Activated naive CD8-positive, alpha-beta T cell treated with anti-CD3 and anti-CD28 coated beads for 36 hours (primary cell): ENCODE measurements around the gene SRF. TPM values are rescaled to one million over a fixed set of nuclear protein-coding genes. Genes with fewer than 3 reads are reported as not detected.
A peak's percentile ranks its signal among the peaks of the same experiment; 100 is the strongest.

Experiments used
- DNase-seq: peaks from one replicate; pipeline ENCODE4 v3.0.0; 2021
- H3K27ac Mint-ChIP-seq: one replicate; pipeline ENCODE4 v1.8.0; 2022; ENCODE audit warnings: mild to moderate bottlenecking, moderate library complexity, mixed read lengths
- H3K27me3 Mint-ChIP-seq: one replicate; pipeline ENCODE4 v1.8.0; 2022; ENCODE audit warnings: mild to moderate bottlenecking, mixed read lengths
- H3K36me3 Mint-ChIP-seq: one replicate; pipeline ENCODE4 v1.8.0; 2021; ENCODE audit warnings: mild to moderate bottlenecking, mixed read lengths
- H3K4me1 Mint-ChIP-seq: one replicate; pipeline ENCODE4 v1.8.0; 2021; ENCODE audit warnings: mixed read lengths
- H3K4me3 Mint-ChIP-seq: one replicate; pipeline ENCODE4 v1.8.0; 2022; ENCODE audit warnings: mild to moderate bottlenecking, moderate library complexity, mixed read lengths
- H3K9me3 Mint-ChIP-seq: one replicate; pipeline ENCODE4 v1.8.0; 2022; ENCODE audit warnings: mixed read lengths
- total RNA-seq, 2 experiments: library from RNA; stranded (reverse); gene quantifications; one replicate each; pipeline ENCODE4 v1.2.3, GENCODE V29; 2021

The SRF gene
- total RNA-seq, 2 experiments from 2014 or later = 49.1 to 49.9 TPM

DNA sequence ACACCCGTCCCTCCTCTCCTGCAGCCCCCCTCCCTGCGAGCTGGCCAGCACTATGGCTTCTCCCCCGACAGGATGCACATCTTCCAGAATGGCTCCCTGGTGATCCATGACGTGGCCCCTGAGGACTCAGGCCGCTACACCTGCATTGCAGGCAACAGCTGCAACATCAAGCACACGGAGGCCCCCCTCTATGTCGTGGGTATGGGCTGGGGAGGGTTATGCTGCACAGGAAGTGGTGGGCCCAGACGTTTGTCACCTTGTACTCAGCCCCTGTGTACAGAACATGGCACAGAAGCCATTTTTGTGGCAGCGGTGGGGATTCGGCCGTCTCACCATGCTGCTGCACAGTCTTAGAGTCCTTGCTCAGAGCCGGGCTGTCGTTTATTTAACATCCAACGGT lies 29.0 kb upstream of the SRF start:
- peak; percentile 23 for DNase-seq
- peak overlapping the region; percentile 93 for H3K27ac Mint-ChIP-seq

DNA sequence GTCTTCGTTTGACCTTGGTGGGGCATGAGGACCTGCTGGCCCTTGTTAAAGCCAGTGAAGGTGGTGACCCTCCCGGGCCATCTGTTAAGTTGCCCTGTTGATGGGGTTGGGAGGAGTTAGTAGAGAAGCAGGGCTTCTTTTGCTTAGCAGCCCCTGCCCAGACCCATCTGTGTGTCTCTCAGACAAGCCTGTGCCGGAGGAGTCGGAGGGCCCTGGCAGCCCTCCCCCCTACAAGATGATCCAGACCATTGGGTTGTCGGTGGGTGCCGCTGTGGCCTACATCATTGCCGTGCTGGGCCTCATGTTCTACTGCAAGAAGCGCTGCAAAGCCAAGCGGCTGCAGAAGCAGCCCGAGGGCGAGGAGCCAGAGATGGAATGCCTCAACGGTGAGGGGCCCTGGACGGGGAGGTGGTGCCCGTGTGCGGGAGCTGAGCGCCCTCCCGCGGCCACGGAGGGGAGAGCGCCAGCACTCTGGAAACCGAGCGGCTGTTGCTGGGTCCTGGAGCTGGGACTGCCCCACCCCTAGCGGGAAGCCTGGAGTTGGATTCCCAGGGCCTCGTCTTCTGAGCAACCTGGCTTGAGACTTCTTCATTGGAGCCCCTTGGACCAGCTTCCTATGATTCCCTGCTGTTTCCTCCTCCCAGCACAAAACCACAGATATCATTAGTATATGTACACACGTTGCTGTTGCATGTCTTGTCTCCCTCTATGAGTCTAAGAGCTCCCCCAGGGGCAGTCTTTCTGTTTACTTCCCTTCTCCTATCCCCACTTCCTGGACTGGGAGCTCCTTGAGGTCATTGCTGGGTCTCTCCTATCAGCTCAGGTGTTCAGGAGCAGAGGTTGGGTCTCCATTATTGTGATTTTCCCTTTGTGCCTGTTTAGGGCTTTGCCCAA lies 27.6 kb upstream of the SRF start:
- H3K36me3 Mint-ChIP-seq = no peaks in the 10 kb centered on the region
- H3K27ac Mint-ChIP-seq = peak overlapping the region; percentile 93
- H3K4me1 Mint-ChIP-seq = peaks cover 16% of the 10 kb centered on the region
- no peaks in the 10 kb centered on the region for H3K9me3 Mint-ChIP-seq
- DNase-seq = peak; percentile 86
- no peaks in the 10 kb centered on the region for H3K27me3 Mint-ChIP-seq
- H3K4me3 Mint-ChIP-seq = peak overlapping the region; percentile 47

More for the DNA sequence above, 29.0 kb upstream of the SRF start:
- Mint-ChIP-seq H3K4me3 (peak overlapping the region; percentile 67), H3K9me3 (no peaks in the 10 kb centered on the region), H3K4me1 (peaks cover 16% of the 10 kb centered on the region), H3K27me3 (no peaks in the 10 kb centered on the region), H3K36me3 (no peaks in the 10 kb centered on the region)

DNA sequence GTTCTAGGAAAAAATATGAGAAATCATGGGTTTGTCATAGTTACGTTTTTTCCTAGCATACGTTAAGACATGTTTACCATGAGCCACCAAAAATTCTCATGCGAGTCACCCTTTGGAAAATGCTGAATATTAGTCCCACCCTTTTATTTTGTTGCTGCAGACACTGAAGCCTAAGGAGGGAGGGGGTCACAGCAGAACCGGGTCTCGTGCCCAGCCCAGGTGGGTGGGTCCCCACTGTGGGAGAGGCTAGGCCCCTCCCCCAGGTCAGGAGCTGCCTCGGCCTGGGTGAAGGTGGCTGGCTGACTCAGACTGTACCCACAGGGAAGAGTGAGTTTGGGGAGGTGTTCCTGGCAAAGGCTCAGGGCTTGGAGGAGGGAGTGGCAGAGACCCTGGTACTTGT lies 26.2 kb upstream of the SRF start:
- Mint-ChIP-seq H3K27me3 (no peaks in the 10 kb centered on the region), H3K36me3 (no peaks in the 10 kb centered on the region), H3K4me3 (no peak overlapping the region), H3K27ac (no peak overlapping the region), H3K9me3 (no peaks in the 10 kb centered on the region), H3K4me1 (peaks cover 16% of the 10 kb centered on the region)
- no peak for DNase-seq

DNA sequence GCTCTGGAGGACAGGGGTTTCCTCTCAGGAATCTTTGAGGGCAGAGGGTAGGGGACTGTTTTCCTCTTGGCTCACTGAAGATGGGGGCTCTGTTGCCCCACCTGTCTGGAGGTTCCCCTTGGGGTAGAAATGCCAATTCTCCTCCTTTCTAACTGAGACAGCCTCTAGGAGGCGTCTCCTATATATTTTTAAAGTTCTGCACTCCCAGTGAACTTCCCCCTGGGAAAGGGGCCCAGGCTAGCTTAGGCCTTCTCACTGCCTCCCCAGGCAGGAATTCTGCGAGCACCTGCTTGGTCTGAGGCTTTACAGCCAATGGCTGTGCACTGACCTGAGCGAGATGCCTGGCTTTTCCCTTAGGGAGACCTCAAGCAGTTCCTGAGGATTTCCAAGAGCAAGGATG lies 24.8 kb upstream of the SRF start:
- Mint-ChIP-seq H3K36me3 (no peaks in the 10 kb centered on the region), H3K27ac (no peak overlapping the region), H3K4me1 (peaks cover 16% of the 10 kb centered on the region), H3K4me3 (no peak overlapping the region), H3K27me3 (no peaks in the 10 kb centered on the region), H3K9me3 (no peaks in the 10 kb centered on the region)
- DNase-seq = no peak

DNA sequence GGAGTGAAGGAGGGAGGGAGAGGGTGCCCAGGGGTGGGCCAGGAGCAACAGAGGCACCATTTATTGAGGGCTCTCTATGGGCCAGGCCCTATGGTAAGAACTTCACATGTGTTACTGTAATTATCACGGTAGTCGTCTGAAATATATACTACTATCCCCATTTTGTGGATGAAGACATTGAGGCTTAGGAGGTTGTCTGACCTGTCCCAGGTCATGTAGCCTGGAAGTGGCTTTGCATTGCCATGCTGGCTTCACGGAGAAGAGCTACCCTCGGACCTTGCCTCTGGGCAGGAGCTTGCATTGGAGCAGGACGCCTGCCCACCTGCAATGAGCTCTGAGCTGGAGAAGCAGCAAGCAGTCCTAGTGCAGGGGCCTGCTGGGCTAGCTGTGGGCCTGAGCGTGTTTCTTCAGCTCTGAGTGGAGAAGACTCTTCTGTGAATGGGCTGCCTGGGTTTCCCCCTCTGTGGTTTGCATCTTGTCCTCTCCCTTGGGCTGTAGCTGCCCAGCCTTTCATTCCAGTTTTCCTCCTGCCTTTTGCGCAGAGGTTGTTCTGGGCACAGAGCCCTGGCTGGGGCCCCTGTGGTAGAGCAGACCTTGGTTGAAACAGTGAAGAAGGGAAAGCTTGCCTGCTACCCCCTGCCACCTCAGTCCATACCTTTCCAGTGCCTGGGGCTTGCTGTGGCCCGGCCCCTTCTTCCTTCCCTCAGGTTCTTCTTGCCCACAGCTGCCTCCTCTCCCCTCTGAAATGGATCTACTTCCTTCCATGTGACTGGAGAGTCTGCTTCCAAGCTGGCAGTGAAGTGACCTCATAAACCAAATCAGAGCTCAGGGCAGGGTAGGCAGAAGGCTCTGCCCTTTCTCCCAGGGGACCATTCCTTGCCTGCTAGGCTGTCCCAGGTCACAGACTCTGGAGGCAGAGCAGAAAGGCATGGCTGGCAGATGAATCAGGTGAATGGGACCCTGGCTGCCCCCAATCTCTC lies 24.1 kb upstream of the SRF start:
- no peaks in the 10 kb centered on the region for H3K27me3 Mint-ChIP-seq
- H3K4me3 Mint-ChIP-seq = no peak overlapping the region
- no peaks in the 10 kb centered on the region for H3K36me3 Mint-ChIP-seq
- H3K4me1 Mint-ChIP-seq = peaks cover 15% of the 10 kb centered on the region
- H3K9me3 Mint-ChIP-seq = no peaks in the 10 kb centered on the region
- DNase-seq = no peak
- no peak overlapping the region for H3K27ac Mint-ChIP-seq

DNA sequence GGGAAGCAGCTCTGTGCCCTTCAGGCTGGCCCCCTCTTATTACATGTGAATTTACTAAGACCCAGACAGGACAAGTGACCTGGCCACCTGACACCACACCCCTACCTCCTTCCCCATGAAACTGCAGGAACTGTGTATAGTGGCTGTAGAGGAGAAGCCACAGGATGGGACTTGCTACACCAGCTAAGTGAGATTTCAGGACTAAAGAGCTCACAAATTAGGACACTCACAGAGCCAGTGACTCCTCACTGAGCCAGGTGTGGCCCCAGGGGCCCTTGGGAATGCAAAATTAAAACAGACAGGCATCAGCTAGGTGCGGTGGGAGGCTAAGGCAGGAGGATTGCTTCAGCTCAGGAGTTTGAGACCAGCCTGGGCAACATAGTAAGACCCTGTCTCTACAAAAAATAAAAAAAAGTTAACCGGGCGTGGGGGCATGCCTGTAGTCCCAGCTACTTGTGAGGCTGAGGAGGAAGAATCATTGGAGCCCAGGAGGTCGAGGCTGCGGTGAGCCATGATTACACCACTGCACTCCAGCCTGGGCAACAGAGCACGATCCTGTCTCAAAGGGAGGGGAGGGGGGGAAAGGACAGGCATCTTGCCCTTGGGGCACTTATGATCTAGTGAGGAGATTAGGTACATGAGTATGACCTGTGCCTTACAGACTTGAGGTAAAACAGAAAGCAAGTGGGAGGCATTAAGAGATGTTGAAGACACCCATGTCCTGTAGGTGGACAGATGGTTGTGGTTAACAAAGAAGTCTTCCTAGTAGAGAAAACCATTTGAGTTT lies 23.2 kb upstream of the SRF start:
- Mint-ChIP-seq H3K4me1 (peaks cover 9% of the 10 kb centered on the region), H3K27ac (no peak overlapping the region)

DNA sequence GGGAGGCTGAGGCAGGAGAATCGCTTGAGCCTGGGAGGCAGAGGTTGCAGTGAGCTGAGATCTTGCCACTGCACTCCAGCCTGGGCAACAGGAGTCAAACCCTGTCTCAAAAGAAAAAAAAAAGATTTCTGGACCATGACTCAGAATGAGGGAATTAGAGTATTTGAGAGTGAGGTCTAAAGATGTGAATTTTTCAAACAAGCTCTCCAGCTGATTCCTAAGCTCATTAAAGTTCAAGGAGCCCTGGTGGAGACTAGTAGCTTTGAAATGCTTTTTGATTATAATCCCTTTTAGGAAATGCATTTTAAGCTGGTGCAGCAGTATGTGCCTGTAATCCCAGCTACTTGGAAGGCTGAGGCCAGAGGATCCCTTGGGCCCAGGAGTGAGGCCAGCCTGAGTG lies 21.8 kb upstream of the SRF start:
- H3K27me3 Mint-ChIP-seq = no peaks in the 10 kb centered on the region
- H3K4me3 Mint-ChIP-seq = no peak overlapping the region
- DNase-seq = no peak
- no peaks in the 10 kb centered on the region for H3K36me3 Mint-ChIP-seq
- no peaks in the 10 kb centered on the region for H3K9me3 Mint-ChIP-seq
- H3K4me1 Mint-ChIP-seq = no peaks in the 10 kb centered on the region
- H3K27ac Mint-ChIP-seq = no peak overlapping the region

More for the DNA sequence above, 23.2 kb upstream of the SRF start:
- Mint-ChIP-seq H3K9me3 (no peaks in the 10 kb centered on the region), H3K27me3 (no peaks in the 10 kb centered on the region), H3K4me3 (no peak overlapping the region), H3K36me3 (no peaks in the 10 kb centered on the region)
- no peak for DNase-seq

DNA sequence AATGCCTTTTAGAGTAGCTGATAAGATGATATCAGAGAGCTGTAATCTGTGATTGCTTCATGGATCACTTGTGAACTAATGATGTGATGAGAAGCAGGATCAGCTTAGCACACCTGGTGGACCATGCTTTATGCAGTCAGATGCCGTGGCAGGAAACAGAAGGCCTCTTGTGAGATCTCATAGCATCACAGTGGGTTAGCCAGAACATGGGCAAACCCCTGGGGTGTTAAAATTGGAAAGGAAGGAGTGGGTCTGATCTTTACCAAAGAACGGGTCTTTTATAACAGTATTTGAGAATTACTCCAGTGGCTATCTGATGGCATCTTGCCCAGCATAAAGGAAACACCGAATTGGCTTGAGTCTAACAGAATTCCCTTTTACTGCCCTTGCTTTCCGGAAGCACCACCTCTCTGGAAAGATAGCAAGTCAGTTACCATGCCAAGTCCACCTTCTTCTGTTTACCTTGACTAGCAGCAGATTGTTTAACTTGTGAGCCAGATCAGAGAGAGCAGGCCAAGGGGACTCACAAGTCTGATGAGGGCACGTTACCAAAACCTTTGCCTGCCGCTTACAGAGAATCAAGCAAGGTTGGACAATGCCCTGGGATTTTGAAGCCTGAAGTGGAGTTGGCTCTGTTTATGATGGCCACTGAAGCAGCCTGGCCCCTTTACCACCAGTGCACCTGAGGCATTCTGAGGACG lies 20.9 kb upstream of the SRF start:
- Mint-ChIP-seq H3K4me3 (no peak overlapping the region), H3K4me1 (no peaks in the 10 kb centered on the region), H3K27ac (no peak overlapping the region), H3K9me3 (no peaks in the 10 kb centered on the region), H3K27me3 (no peaks in the 10 kb centered on the region), H3K36me3 (no peaks in the 10 kb centered on the region)
- DNase-seq = no peak

DNA sequence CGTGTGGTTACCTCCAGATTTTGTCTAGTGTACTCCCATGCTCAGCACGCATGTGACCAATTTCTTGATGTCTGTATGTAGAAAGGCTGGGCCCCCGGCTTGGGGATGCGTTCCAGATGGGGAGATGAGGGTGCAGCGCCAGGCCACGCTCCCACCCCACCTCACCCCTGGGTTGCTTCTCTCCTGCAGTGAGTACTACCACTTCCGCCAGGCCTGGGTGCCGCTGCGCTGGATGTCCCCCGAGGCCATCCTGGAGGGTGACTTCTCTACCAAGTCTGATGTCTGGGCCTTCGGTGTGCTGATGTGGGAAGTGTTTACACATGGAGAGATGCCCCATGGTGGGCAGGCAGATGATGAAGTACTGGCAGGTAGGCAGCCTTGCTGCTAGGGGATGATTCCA lies 11.5 kb upstream of the SRF start:
- Mint-ChIP-seq H3K4me3 (no peak overlapping the region), H3K36me3 (no peaks in the 10 kb centered on the region), H3K27ac (no peak overlapping the region), H3K4me1 (no peaks in the 10 kb centered on the region), H3K9me3 (no peaks in the 10 kb centered on the region), H3K27me3 (no peaks in the 10 kb centered on the region)
- DNase-seq = no peak

DNA sequence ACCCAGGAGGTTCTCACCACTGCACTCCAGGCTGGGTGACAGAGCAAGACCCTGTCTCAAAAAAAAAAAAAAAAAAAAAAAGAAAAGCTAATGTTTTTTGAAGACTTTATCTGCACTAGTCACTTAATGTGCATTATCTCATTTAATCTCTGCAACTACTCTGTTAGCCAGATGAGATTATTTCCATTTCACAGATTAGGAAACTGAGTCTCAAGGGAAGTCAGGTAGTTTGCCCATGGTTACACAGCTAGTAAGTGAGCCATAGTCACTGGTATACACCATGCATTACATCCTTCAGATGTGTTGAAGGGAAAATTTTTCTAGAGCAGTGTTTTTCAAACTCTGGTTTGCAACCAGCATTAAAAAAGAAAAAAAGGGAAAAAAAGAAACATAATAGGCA lies 7.2 kb upstream of the SRF start:
- Mint-ChIP-seq H3K36me3 (no peaks in the 10 kb centered on the region), H3K27me3 (no peaks in the 10 kb centered on the region), H3K27ac (no peak overlapping the region), H3K4me3 (no peak overlapping the region), H3K9me3 (no peaks in the 10 kb centered on the region), H3K4me1 (no peaks in the 10 kb centered on the region)
- no peak for DNase-seq

DNA sequence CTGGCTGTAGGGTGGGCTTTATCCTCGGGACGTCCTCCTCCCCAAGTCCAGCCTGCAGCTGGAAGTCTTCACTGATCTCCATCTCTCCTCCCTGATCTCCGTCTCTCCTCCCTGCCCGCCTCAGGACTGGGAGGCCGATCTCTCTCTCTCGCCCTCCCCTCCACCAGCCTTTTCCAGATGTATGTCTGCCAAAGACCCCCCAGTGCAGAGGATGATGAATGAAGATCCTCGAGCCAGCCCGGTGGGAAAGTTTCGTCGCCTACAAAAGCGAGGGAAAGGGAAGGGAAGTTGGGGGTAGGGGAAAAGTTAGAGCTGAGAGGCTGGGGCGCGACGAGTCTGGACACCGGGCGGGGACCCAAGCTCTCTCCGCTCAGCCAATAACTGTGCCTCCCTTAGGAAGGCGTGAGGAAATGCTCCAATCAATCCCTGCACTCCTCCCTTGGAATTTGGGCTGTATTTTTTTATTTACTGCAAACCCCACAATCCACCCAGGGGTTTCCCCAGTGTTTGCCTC lies 595 bp upstream of the SRF start:
- peak overlapping the region; percentile 93 for H3K27ac Mint-ChIP-seq
- H3K27me3 Mint-ChIP-seq = peaks cover 8% of the 10 kb centered on the region
- peaks cover 30% of the 10 kb centered on the region for H3K4me1 Mint-ChIP-seq
- no peak for DNase-seq
- no peaks in the 10 kb centered on the region for H3K9me3 Mint-ChIP-seq
- peaks cover 16% of the 10 kb centered on the region for H3K36me3 Mint-ChIP-seq
- H3K4me3 Mint-ChIP-seq = peak overlapping the region; percentile 98

DNA sequence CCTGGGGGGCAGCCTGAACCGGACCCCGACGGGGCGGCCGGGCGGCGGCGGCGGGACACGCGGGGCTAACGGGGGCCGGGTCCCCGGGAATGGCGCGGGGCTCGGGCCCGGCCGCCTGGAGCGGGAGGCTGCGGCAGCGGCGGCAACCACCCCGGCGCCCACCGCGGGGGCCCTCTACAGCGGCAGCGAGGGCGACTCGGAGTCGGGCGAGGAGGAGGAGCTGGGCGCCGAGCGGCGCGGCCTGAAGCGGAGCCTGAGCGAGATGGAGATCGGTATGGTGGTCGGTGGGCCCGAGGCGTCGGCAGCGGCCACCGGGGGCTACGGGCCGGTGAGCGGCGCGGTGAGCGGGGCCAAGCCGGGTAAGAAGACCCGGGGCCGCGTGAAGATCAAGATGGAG lies 636 bp downstream of the SRF start:
- H3K9me3 Mint-ChIP-seq = no peaks in the 10 kb centered on the region
- peak overlapping the region; percentile 91 for H3K4me3 Mint-ChIP-seq
- DNase-seq = peak; percentile 55
- peaks cover 8% of the 10 kb centered on the region for H3K27me3 Mint-ChIP-seq
- H3K27ac Mint-ChIP-seq = peak overlapping the region; percentile 92
- peaks cover 36% of the 10 kb centered on the region for H3K4me1 Mint-ChIP-seq
- peaks cover 22% of the 10 kb centered on the region for H3K36me3 Mint-ChIP-seq

DNA sequence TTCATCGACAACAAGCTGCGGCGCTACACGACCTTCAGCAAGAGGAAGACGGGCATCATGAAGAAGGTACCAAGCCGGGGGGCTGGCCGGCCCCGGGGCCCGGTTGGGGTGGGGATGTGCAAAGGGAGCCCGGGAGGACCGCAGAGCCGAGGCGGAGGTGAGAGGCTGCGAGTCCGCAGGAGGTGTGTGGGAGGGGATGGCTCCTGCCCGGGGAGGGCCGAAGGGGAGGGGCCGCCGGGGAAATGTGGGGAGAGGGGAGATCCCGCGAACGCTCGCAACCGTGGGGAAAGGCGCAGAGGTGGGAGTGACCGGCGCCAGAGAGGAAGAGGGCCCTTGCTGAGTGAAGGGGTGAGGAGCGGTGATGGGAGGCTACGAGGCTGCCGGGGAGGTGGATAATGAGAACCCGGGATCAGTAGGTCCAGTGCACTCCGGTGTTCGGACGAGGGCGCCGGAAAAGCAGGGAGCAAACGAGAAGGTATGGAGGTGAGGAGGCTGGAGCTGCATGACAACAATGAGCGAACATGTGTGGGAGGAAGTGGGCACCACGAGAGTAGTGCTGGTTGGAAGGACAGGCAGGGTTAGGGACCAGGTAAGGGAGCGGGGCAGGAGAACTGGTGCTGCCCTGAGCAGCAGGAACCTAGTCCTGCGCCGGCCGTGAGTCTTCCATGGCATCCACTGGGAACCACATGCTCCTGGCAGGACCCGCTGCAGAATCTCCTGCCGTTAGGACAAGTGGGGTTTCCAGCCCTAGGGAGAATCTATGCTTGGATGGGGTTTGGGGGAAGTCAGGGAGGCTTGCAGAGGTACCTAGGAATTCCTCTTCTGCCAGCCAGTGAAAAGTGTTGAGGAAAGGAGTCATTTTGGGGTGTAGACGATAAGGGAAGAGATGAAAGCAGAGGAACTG lies 1.3 kb downstream of the SRF start:
- Mint-ChIP-seq H3K4me3 (peak overlapping the region; percentile 91), H3K9me3 (no peaks in the 10 kb centered on the region), H3K27ac (peak overlapping the region; percentile 92), H3K4me1 (peaks cover 36% of the 10 kb centered on the region), H3K36me3 (peaks cover 22% of the 10 kb centered on the region), H3K27me3 (peaks cover 8% of the 10 kb centered on the region)
- peak; percentile 58 for DNase-seq
